Transverse colon (tissue), 3 donors: ENCODE measurements around the gene MYL6B.

Source experiments
- POLR2A ChIP-seq: fragments of 450-650 bp; IDR thresholded peaks from one replicate; pipeline ENCODE4 v1.6.1; 2016; ENCODE audit warnings: antibody characterized with exemption, mild to moderate bottlenecking, moderate library complexity
- TF ChIP-seq, protein P1 (sequence below), 5 experiments: fragments of 200-600 bp in 3 of 5; fragments of 450-650 bp in 2 of 5; sonication (generic) in 3 of 5; IDR thresholded peaks; 1 replicate in 2 of 5; 2 replicates in 3 of 5; pipeline ENCODE4 v1.5.1; 2016 to 2017; ENCODE audit warnings: antibody characterized with exemption in 5 of 5, inconsistent platforms in 3 of 5, mild to moderate bottlenecking in 2 of 5, moderate library complexity in 1 of 5

DNA sequence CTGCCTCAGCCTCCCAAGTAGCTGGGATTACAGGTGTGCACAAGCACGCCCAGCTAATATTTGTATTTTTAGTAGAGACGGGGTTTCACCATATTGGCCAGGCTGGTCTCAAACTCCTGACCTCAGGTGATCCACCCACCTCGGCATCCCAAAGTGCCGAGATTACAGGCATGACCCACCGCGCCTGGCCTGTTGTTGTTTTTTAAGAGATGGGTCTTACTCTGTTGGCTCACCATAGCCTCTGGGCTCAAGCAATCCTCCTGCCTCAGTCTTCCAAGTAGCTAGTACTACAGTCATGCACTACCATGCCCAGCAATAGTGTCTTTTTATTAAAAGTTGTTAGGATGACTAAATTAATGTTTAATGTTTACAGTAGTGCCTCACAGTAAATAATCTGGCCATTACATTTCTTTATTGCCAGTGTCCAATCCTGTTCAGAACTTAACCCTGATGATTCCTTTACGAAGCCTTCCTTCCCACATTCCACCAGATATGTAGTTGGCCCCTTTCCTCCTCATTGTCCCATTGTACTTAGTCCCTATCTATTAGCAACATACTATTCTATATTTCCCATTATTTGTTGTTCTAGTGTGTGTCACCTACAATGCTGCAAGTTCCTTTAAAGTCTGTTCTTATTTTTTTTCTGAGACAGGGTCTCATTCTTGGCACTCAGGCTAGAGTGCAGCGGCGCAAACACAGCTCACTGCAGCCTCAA lies 45.7 kb downstream of the MYL6B start:
- TF ChIP-seq, protein P1, sequence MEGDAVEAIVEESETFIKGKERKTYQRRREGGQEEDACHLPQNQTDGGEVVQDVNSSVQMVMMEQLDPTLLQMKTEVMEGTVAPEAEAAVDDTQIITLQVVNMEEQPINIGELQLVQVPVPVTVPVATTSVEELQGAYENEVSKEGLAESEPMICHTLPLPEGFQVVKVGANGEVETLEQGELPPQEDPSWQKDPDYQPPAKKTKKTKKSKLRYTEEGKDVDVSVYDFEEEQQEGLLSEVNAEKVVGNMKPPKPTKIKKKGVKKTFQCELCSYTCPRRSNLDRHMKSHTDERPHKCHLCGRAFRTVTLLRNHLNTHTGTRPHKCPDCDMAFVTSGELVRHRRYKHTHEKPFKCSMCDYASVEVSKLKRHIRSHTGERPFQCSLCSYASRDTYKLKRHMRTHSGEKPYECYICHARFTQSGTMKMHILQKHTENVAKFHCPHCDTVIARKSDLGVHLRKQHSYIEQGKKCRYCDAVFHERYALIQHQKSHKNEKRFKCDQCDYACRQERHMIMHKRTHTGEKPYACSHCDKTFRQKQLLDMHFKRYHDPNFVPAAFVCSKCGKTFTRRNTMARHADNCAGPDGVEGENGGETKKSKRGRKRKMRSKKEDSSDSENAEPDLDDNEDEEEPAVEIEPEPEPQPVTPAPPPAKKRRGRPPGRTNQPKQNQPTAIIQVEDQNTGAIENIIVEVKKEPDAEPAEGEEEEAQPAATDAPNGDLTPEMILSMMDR (IDR thresholded peaks at IDR 0.05) = no peak
- no peak for TF ChIP-seq POLR2A
